ENCODE data around the gene DICER1.

Gene DICER1

GRCh38 chr14:95073947-95074346, 83.4 kb downstream of the DICER1 start:
- no peak for DNase-seq

- no peak for DNase-seq
These were observed 84.9 kb downstream of the DICER1 start for GRCh38 chr14:95072310-95072905.

- DNase-seq: no peak
These were observed 85.6 kb downstream of the DICER1 start for GRCh38 chr14:95071649-95072280.

GRCh38 chr14:95070748-95071435, 86.4 kb downstream of the DICER1 start:
- DNase-seq: no peak

GRCh38 chr14:95069547-95069946, 87.8 kb downstream of the DICER1 start:
- no peak for DNase-seq

GRCh38 chr14:95069018-95069417, 88.3 kb downstream of the DICER1 start:
- DNase-seq: no peak

GRCh38 chr14:95068521-95068920, 88.8 kb downstream of the DICER1 start:
- no peak for DNase-seq

- no peak for DNase-seq
These were observed 89.2 kb downstream of the DICER1 start for GRCh38 chr14:95068080-95068479.

- DNase-seq: no peak
These were observed 89.8 kb downstream of the DICER1 start for GRCh38 chr14:95067526-95067925.

GRCh38 chr14:95066427-95066986, 90.8 kb downstream of the DICER1 start:
- DNase-seq: no peak

- peak; percentile 64 for DNase-seq
These were observed 91.9 kb downstream of the DICER1 start for GRCh38 chr14:95065411-95065810.

GRCh38 chr14:95064734-95065133, 92.6 kb downstream of the DICER1 start:
- no peak for DNase-seq

- no peak for DNase-seq
These were observed 93.1 kb downstream of the DICER1 start for GRCh38 chr14:95064256-95064655.

GRCh38 chr14:95063391-95063790, 93.9 kb downstream of the DICER1 start:
- DNase-seq: no peak

GRCh38 chr14:95062946-95063345, 94.4 kb downstream of the DICER1 start:
- no peak for DNase-seq

GRCh38 chr14:95062220-95062619, 95.1 kb downstream of the DICER1 start:
- no peak for DNase-seq

GRCh38 chr14:95061317-95062093, 95.8 kb downstream of the DICER1 start:
- DNase-seq: no peak

- DNase-seq: no peak
These were observed 98.2 kb downstream of the DICER1 start for GRCh38 chr14:95059126-95059525.

GRCh38 chr14:95058491-95058890, 98.8 kb downstream of the DICER1 start:
- DNase-seq: no peak

- DNase-seq: no peak
These were observed 99.5 kb downstream of the DICER1 start for GRCh38 chr14:95057851-95058250.

- no peak for DNase-seq
These were observed 100.2 kb downstream of the DICER1 start for GRCh38 chr14:95057147-95057546.

GRCh38 chr14:95056476-95056875, 100.9 kb downstream of the DICER1 start:
- peak; percentile 93 for DNase-seq

- DNase-seq: no peak
These were observed 102.0 kb downstream of the DICER1 start for GRCh38 chr14:95055318-95055717.

All from NCI-H1105 (cell line).